ENCODE data around the gene ATF7. TPM values are rescaled to one million over a fixed set of nuclear protein-coding genes. Genes with fewer than 3 reads are reported as not detected.

Gene ATF7
- total and polyA plus RNA-seq, 9 of the 15 experiments (the other 6 are each of a cell fraction or from before 2014, with no cell fraction given) = 10.6 to 30.4 (median 20.7) TPM

DNA sequence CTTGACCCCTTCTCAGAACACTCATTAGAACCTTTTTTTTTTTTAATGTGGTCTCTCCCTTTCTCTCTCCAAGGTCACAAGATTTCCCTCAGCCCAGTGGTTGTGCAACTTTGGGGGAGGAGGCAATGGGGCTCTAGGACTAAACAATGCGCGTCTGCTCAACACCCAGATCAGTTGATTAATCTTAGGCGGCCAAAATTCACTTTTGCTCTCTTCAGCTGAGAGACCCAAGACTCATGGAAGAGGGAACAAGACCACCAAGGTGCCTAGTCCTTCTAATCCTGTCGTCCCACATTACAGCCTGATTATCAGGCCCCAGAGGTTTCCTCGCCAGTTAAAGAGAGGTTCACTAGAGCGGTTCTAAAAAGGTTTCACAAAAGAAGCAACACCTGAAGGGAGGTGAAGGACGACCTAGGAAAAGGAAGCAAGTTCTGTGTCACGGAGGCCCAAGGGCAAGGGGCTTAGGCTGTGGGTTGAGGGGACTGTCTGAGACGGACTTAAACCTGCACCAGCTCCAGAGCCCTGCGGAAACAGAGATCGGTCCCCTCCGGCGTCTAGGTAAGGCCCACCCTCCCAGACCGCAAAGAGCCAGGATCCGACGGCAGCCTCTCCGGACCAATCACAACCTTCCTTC lies 125.9 kb downstream of the ATF7 start (continued):
- TF ChIP-seq, protein P1, sequence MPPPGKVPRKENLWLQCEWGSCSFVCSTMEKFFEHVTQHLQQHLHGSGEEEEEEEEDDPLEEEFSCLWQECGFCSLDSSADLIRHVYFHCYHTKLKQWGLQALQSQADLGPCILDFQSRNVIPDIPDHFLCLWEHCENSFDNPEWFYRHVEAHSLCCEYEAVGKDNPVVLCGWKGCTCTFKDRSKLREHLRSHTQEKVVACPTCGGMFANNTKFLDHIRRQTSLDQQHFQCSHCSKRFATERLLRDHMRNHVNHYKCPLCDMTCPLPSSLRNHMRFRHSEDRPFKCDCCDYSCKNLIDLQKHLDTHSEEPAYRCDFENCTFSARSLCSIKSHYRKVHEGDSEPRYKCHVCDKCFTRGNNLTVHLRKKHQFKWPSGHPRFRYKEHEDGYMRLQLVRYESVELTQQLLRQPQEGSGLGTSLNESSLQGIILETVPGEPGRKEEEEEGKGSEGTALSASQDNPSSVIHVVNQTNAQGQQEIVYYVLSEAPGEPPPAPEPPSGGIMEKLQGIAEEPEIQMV (tag; conservative IDR thresholded peaks at IDR 0.05; ENCODE audit: low read depth) = peak; percentile 93
- TF ChIP-seq KLF13 (tag; IDR thresholded peaks at IDR 0.05; ENCODE audit: borderline replicate concordance, low read depth) (no peak), KDM2B (CRISPR knock-in tag; IDR thresholded peaks at IDR 0.05) (no peak), NELFE (IDR thresholded peaks at IDR 0.05; ENCODE audit: insufficient read depth, insufficient read length) (no peak), POLR2B (IDR thresholded peaks at IDR 0.05; ENCODE audit: low read depth, partially characterized antibody) (peak; percentile 34), DIDO1 (tag; IDR thresholded peaks at IDR 0.05; ENCODE audit: low read depth) (0 out of 2 replicates have a peak, but pooled peaks have one; percentile 14), DPF2 (IDR thresholded peaks at IDR 0.05) (peak; percentile 55), SMAD4 (CRISPR knock-in tag; conservative IDR thresholded peaks at IDR 0.05) (peak; percentile 56; the same call in 1 of the 2 replicates), MIER1 (IDR thresholded peaks at IDR 0.05; ENCODE audit: low read depth) (no peak), SOX6 (IDR thresholded peaks at IDR 0.05) (no peak), SMARCA4 (IDR thresholded peaks at IDR 0.05) (peak; percentile 26; the same call in 1 of the 2 replicates), GABPB1 (CRISPR knock-in tag; IDR thresholded peaks at IDR 0.05) (peak; percentile 18; the same call in 1 of the 2 replicates), FOXJ3 (CRISPR knock-in tag; IDR thresholded peaks at IDR 0.05) (no peak), ELF4 (CRISPR knock-in tag; IDR thresholded peaks at IDR 0.05) (no peak), FOXM1 (IDR thresholded peaks at IDR 0.05; ENCODE audit: low read depth) (no peak), FOXM1 (CRISPR knock-in tag; IDR thresholded peaks at IDR 0.05; ENCODE audit: low read depth) (peak; percentile 34; the same call in 1 of the 2 replicates), FOXA3 (CRISPR knock-in tag; conservative IDR thresholded peaks at IDR 0.05 in 1 of 2, IDR thresholded peaks at IDR 0.05 in 1 of 2) (peak in 1 of 2 experiments; percentile 59; a peak in 1 of 4 replicates), BACH1 (tag; IDR thresholded peaks at IDR 0.05) (0 out of 2 replicates have a peak, but pooled peaks have one; percentile 30)
- TF ChIP-seq, protein P2, sequence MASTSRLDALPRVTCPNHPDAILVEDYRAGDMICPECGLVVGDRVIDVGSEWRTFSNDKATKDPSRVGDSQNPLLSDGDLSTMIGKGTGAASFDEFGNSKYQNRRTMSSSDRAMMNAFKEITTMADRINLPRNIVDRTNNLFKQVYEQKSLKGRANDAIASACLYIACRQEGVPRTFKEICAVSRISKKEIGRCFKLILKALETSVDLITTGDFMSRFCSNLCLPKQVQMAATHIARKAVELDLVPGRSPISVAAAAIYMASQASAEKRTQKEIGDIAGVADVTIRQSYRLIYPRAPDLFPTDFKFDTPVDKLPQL (IDR thresholded peaks at IDR 0.05; ENCODE audit: extremely low read depth, insufficient read length) = peak; percentile 31
- TF ChIP-seq, protein P3, sequence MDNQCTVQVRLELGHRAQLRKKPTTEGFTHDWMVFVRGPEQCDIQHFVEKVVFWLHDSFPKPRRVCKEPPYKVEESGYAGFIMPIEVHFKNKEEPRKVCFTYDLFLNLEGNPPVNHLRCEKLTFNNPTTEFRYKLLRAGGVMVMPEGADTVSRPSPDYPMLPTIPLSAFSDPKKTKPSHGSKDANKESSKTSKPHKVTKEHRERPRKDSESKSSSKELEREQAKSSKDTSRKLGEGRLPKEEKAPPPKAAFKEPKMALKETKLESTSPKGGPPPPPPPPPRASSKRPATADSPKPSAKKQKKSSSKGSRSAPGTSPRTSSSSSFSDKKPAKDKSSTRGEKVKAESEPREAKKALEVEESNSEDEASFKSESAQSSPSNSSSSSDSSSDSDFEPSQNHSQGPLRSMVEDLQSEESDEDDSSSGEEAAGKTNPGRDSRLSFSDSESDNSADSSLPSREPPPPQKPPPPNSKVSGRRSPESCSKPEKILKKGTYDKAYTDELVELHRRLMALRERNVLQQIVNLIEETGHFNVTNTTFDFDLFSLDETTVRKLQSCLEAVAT (IDR thresholded peaks at IDR 0.05) = peak in 1 of 2 experiments; percentile 85; a peak in 2 of 4 replicates
- TF ChIP-seq, protein P4, sequence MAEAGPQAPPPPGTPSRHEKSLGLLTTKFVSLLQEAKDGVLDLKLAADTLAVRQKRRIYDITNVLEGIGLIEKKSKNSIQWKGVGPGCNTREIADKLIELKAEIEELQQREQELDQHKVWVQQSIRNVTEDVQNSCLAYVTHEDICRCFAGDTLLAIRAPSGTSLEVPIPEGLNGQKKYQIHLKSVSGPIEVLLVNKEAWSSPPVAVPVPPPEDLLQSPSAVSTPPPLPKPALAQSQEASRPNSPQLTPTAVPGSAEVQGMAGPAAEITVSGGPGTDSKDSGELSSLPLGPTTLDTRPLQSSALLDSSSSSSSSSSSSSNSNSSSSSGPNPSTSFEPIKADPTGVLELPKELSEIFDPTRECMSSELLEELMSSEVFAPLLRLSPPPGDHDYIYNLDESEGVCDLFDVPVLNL (CRISPR knock-in tag; IDR thresholded peaks at IDR 0.05; ENCODE audit: low read depth) = peak; percentile 37; the same call in 1 of the 2 replicates
- TF ChIP-seq, protein P5, sequence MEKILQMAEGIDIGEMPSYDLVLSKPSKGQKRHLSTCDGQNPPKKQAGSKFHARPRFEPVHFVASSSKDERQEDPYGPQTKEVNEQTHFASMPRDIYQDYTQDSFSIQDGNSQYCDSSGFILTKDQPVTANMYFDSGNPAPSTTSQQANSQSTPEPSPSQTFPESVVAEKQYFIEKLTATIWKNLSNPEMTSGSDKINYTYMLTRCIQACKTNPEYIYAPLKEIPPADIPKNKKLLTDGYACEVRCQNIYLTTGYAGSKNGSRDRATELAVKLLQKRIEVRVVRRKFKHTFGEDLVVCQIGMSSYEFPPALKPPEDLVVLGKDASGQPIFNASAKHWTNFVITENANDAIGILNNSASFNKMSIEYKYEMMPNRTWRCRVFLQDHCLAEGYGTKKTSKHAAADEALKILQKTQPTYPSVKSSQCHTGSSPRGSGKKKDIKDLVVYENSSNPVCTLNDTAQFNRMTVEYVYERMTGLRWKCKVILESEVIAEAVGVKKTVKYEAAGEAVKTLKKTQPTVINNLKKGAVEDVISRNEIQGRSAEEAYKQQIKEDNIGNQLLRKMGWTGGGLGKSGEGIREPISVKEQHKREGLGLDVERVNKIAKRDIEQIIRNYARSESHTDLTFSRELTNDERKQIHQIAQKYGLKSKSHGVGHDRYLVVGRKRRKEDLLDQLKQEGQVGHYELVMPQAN (IDR thresholded peaks at IDR 0.05; ENCODE audit: borderline replicate concordance) = 0 out of 2 replicates have a peak, but pooled peaks have one; percentile 14

Measured in K562 (cell line).